ENCODE measurements around the gene MEN1.

MEN1 gene

GRCh38 chr11:64810271-64810890, at the start of gene MEN1:
MEN1 (minus strand) TSS chr11:64810551; CDS start chr11:64810109, 442 bp downstream.
- DNase-seq (ENCODE audit: low spot score), result peak; percentile 96

DNA sequence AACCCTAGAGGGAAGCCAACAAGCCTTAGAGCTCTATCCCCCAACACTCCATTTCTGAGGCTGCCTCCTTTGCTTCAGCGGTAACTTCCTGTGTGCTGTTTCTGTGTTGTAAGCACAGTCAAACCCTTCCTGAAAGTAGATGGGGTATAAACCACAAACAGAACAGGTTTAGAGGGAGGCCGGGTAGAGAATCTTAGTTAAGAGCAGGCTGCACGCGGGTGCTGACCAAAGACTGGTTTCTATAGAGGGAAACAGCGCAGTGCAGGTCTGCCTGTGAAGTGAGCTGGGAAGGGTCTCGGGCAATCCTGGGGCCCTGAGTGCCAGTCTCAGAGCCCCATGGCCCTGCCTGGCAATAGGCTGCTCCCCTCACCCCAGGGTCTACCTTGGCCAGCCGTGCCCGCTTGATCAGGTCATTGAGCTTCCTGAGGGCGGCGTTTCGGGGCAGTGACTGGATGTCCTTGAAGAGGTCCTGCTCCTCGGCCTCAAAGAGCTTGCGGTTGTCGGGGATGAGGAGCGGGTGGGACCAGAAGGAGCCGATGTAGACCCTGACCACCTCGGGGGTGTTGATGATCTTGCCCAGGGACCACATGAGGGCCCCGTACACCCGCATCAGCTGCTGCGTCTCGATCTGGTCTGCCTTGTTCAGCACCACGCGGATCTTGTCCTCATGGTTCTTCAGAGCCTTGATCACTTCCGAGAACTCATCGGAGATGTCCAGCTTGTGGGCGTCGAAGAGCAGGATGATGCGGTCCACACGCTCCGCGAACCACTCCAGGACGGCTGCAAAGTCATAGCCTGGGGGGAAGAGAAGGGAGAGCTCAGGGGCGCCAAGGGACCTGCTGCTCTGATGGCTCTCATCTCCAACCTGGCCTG, 49.4 kb upstream of the MEN1 start:
- DNase-seq (ENCODE audit: low spot score), result no peak

DNA sequence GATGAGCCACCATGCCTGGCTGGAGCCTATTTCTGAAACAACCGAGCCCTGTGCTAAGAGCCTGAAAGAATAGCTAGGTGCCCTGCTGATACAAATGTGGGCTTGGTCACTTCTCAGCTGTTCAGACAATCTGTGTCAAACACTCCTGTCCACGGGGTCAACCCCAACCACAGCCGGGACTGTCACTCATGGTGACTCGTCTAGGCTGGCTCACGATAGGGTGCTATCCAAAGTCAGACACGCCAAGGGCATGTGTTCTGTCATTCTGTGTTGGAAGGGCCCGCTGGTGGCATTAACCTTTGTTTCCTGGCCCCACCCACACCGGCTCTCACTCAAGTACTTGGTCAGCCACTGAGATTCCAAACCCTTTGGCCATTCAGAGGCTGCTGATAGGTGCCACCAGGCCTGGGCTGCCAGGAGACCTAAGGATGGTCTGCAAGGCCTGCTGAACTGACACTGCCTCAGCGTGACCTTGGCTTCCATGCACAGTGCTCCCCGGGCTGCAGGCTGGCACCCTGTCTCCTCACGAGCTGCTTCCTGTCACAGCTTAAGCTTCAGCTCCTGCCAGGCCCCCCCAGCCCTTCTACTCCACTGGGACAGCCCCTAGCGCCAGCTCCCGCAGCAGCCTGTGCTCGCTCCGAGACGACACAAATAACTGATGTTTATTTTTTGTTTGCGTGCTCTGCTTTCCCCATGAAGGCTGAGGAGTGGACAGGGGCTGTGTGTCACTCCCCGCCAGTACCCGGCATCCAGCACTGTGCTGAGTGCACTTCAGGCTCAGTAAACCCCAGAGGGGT, 48.3 kb upstream of the MEN1 start:
- DNase-seq (ENCODE audit: low spot score), result no peak

DNA sequence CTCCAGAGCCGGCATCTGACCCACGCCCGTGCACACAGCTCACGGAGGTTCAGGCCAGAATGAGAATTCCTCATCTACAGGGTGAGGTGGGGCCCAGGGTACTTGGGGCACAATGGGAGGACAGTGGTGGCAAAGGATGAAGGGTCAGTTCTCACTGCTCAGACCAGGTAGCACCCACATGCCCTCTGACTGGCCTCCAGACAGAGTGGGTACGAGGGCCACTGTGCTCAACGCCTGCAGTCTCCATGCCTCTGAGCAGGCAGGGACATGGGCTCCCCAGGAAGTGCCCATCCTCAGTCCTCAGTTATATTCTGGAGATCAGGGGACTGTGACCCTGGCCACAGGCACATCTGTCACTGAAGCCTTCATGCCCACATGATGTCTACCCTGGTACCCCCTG, 47.1 kb upstream of the MEN1 start:
- DNase-seq (ENCODE audit: low spot score), result no peak

DNA sequence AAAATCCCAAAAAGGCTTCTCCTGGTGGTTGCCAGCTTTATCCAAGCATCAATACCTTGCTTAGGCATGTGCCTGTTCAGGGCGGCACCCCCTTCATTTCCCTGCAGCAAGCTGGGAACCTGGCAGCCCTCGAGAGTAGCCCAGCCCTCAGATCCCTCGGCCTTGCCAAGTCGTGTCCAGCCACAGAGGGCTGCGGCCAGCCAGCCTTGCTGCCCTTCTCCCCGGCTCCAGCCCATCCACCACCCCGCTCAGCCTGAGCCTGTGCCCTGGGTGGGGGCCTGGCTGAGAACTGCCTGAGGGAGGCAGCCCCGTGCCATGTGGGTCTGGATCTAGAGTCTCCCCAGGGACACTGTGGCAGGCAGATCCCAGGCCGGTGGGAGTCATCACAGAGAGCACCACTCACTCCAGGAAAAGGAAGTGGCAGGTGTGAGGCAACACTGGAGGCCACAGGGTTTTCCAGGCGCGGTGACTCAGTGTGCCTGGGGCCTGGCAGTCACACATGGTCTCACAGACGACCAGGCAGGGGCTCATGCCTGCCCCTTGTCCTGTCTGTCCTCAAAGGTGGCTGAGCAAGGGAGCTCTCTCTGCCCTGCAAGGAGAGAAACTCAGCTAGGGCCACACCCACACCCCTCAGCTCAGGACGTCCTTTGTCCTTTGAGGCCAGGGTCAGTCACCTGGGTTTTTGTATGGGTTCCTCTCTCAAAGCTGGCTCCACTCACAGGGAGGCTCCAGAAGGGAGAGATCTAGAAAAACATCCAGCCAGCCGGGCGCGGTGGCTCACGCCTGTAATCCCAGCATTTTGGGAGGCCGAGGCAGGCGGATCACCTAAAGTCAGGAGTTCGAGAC, 46.3 kb upstream of the MEN1 start:
- DNase-seq (ENCODE audit: low spot score), result no peak

- DNase-seq (ENCODE audit: low spot score), result no peak
These were observed 45.4 kb upstream of the MEN1 start for GRCh38 chr11:64855596-64856304.

GRCh38 chr11:64854534-64855502, 44.5 kb upstream of the MEN1 start:
- no peak for DNase-seq (ENCODE audit: low spot score)

- no peak for DNase-seq (ENCODE audit: low spot score)
These were observed 43.8 kb upstream of the MEN1 start for GRCh38 chr11:64854157-64854533.

DNA sequence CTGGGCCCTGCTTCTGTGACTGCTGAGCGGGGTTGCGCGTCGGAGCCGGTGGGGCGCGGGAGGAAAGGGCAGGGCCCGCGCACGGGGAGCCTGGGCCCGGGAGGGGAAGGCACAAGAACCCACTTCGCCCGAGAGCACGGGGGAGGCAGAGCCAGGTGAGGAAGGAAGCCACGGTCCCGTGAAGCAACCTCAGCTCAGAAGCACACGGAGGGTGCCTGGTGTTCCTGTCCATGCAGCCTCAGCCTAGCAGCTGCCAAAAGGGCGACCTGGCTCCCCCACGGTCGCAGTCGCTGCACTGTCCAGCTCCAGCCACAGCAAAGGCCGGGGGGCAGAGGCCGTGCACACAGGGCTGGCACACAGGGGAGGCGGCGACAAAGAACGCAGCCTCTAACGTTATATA, 43.4 kb upstream of the MEN1 start:
- no peak for DNase-seq (ENCODE audit: low spot score)

DNA sequence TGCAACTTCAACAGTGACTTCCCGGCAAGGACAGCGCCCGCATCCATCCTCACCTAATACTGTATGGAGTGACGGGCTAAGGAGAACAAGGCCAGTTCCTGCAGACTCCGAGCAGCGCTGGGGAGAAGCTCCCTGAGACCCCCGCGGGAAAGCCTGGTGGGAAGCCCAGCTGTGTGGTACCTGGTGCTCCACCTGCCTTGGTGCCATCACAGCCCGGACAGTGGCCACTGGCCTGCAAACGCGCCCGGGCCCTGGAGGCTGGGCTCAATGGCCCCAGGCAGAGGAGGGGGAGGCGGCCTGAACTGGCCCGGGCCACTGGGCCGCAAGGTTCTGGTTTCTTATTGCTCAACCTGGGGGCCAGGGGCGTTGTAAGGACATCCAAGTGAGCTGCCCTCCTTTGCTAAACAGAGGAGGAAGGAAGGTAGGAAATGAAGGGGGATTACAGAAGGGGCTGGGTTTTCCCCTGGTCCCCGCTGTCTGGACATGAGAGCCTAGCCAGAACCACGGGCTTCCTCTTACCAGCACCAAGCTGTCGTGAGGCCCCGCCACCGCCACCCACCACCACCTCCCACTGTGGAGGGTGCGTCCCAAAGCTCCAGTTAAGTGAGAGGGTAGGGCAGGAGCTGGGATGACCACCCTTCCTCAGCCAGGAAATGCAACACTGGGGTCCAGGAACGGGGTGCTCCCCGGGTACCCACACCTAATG, 42.6 kb upstream of the MEN1 start:
- DNase-seq (ENCODE audit: low spot score), result no peak

DNA sequence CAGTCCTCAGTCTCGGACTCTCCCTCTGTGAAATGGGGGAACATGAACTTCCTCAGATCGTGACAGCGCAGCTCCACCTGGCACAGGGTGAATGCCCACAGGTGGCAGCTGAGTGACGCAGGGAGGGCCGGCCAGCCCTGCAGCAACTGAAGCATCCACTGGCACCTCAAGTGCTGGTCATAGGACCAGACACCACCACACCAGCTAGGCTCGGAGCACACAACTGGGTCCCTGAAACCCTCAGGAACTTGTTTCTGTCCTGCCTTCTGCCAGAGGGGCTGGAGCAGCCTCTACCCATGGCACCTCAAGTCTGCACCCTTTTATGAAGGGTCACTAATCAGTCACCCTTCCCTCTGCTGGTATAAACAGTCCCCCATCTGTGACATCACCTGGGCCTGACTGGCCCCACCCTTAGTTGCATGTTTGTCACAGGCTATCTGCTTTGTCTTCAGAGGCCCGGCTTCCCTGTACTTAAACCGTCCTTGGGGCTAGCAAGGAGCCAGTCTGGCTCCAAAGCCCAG, 41.5 kb upstream of the MEN1 start:
- DNase-seq (ENCODE audit: low spot score), result no peak

- no peak for DNase-seq (ENCODE audit: low spot score)
These were observed 40.7 kb upstream of the MEN1 start for GRCh38 chr11:64850979-64851567.

DNA sequence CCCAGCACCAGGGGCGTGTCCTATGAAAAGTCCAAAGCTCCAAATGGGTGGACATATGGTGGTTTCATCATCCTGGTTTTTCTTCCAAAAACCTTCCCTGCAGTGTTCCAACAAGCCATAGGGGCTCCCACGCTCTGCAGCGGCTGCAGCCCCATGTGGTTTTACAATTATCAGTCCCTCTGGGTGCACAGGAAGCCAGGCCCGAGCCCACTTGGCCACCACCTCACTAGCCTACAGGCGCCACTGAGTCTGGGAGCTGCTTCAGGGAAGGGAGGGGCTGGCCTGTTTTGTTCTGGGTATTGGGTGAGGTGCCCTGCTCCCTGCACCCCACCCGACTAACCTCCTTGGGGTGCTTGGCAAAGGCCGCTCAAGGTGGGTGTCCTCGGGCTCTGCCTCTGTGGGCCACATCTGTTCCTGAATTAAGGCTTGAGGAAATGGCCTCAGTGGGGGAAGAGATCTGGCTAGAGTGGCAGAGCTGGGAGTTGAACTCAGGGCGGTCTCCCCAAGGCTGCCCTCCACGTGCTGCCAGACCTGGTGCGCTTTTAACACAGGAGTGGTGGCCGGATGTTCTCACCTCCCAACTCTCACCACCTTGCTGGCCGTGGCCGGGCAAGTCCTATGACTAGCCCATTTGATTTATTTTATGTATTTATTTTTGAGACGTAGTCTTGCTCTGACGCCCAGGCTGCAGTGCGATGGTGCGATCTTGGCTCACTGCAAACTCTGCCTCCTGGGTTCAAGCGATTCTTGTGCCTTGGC, 39.4 kb upstream of the MEN1 start:
- DNase-seq (ENCODE audit: low spot score), result no peak

DNA sequence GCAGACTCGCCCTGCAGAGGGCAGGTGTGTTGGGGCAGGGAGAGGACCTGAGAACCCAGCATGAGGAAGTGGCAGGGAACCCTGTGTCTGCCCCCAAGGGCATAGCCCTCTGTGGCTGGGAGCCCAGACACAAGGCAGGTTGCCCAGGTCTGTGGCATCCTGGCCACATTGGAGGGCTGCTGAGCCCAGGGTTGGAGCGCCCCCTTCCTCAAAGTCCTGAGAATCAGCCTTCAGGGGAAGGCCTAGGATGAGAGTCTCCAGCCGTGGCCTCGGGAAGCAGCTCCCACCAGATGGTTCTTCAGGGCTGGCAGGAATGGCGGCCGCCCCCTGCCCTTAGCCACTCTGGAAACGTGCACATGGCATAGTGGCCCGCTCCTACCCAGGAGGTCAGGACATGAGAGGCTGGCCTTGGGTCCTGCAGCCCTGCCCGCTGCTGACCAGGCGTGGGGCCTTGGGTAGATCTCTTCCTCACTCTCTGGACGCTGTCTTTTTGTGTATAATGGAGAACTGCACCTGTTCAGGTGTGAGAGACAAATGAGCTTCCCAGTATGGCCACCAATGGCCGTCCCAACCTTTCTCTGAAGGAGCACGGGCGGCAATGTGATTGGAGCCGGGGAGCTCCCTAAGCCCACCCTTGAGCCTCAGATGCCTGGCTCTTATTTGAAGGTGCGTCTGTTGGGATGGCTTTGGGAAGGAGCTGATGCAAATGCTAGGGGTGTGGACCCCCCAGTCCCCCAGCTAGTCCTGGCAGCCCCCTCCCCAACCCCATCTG, 38.7 kb upstream of the MEN1 start:
- no peak for DNase-seq (ENCODE audit: low spot score)

DNA sequence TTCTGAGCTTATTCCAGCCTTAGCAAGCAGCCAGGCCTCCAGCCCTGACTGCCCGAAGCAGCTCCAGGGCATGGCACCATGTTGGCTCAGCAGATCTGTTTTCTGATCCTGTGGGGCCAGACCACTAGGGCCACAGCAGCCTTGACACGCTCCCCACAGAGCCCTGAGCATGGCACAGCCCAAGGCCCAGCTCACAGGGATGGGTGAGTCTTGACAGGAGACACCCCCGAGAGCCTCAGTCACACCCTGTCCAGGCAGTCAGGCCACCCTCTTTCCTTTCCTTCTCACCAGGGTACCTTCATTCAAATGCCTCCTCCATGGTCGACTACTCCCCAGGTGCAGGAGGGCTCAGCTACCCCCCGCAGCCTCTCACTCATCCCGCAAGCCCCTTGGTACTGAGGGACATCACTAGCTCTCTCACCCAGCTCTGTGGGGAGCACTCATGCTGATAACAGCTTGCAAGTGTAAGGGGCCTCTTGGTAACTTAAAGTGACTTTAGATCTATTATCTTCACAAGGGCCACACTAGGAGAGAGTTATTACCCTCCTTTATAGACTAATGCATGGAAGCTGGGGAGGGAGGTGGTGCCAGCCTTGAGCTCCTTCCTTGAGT, 38.0 kb upstream of the MEN1 start:
- no peak for DNase-seq (ENCODE audit: low spot score)

- DNase-seq (ENCODE audit: low spot score), result peak; percentile 81
These were observed 36.8 kb upstream of the MEN1 start for GRCh38 chr11:64846998-64847666.

All from globus pallidus (tissue), 1 donor.